ENCODE data around the gene CATSPERE.
"Not testable (repeated sequence)": the region's sequence is repeated elsewhere in the genome, so short reads cannot be mapped to it uniquely, and the experiment has no call there.

CATSPERE gene

GRCh38 chr1:244660595-244660994, 199.5 kb downstream of the CATSPERE start:
- TF ChIP-seq, protein P1, sequence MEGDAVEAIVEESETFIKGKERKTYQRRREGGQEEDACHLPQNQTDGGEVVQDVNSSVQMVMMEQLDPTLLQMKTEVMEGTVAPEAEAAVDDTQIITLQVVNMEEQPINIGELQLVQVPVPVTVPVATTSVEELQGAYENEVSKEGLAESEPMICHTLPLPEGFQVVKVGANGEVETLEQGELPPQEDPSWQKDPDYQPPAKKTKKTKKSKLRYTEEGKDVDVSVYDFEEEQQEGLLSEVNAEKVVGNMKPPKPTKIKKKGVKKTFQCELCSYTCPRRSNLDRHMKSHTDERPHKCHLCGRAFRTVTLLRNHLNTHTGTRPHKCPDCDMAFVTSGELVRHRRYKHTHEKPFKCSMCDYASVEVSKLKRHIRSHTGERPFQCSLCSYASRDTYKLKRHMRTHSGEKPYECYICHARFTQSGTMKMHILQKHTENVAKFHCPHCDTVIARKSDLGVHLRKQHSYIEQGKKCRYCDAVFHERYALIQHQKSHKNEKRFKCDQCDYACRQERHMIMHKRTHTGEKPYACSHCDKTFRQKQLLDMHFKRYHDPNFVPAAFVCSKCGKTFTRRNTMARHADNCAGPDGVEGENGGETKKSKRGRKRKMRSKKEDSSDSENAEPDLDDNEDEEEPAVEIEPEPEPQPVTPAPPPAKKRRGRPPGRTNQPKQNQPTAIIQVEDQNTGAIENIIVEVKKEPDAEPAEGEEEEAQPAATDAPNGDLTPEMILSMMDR (IDR thresholded peaks at IDR 0.05) = no peak

GRCh38 chr1:244661569-244662312, 200.7 kb downstream of the CATSPERE start:
- H3K9me3 ChIP-seq; H3K27me3 ChIP-seq; H3K4me3 ChIP-seq (ENCODE audit: low read depth in 1 of 2, low read length in 1 of 2); H3K27ac ChIP-seq; H3K36me3 ChIP-seq: not testable (repeated sequence)
- peaks cover 0 to 15% of the 10 kb centered on the region in 2 experiments for H3K4me1 ChIP-seq (ENCODE audit: control insufficient read depth in 1 of 2, insufficient read depth in 1 of 2, low read depth in 1 of 2, low read length in 1 of 2)

More at GRCh38 chr1:244660595-244660994, 199.5 kb downstream of the CATSPERE start:
- no peak overlapping the region for H3K4me3 ChIP-seq (ENCODE audit: low read depth in 1 of 2, low read length in 1 of 2)
- H3K4me1 ChIP-seq (ENCODE audit: control insufficient read depth in 1 of 2, insufficient read depth in 1 of 2, low read depth in 1 of 2, low read length in 1 of 2) = peaks cover 0 to 10% of the 10 kb centered on the region in 2 experiments
- no peak overlapping the region for H3K27ac ChIP-seq
- no peaks in the 10 kb centered on the region for H3K27me3 ChIP-seq
- H3K9me3 ChIP-seq = no peaks in the 10 kb centered on the region
- no peaks in the 10 kb centered on the region for H3K36me3 ChIP-seq

DNA sequence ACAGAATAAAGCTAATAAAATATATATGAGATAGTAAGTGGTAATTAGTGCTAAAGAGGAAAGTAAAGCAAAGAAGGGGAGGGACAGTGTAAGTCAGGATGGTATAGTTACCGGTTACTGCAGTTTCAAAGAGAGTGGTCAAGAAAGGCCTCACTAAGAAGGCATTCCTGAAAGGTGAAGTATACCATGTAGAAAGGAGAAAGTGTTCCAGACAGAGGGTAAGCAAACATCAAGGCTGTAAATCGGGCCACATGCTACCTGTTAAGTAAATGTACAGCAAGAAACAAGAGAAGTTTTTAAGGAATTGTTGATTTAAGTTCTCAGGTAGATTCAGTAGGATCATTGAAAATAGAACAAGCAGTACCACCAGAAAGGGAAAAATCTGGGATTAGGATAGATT, 201.5 kb downstream of the CATSPERE start:
- H3K36me3 ChIP-seq = no peaks in the 10 kb centered on the region
- peaks cover 0 to 15% of the 10 kb centered on the region in 2 experiments for H3K4me1 ChIP-seq (ENCODE audit: control insufficient read depth in 1 of 2, insufficient read depth in 1 of 2, low read depth in 1 of 2, low read length in 1 of 2)
- H3K27ac ChIP-seq = no peak overlapping the region
- TF ChIP-seq, protein P1 (IDR thresholded peaks at IDR 0.05) = no peak
- H3K4me3 ChIP-seq (ENCODE audit: low read depth in 1 of 2, low read length in 1 of 2) = no peak overlapping the region
- no peaks in the 10 kb centered on the region for H3K27me3 ChIP-seq
- no peaks in the 10 kb centered on the region for H3K9me3 ChIP-seq

- Histone ChIP-seq H3K9me3 (no peaks in the 10 kb centered on the region), H3K4me1 (ENCODE audit: control insufficient read depth in 1 of 2, insufficient read depth in 1 of 2, low read depth in 1 of 2, low read length in 1 of 2) (peaks cover 0 to 11% of the 10 kb centered on the region in 2 experiments), H3K27me3 (no peaks in the 10 kb centered on the region), H3K36me3 (no peaks in the 10 kb centered on the region), H3K4me3 (ENCODE audit: low read depth in 1 of 2, low read length in 1 of 2) (no peak overlapping the region), H3K27ac (no peak overlapping the region)
- TF ChIP-seq, protein P1 (IDR thresholded peaks at IDR 0.05) = no peak
Observed at GRCh38 chr1:244664353-244664752, 203.3 kb downstream of the CATSPERE start.

DNA sequence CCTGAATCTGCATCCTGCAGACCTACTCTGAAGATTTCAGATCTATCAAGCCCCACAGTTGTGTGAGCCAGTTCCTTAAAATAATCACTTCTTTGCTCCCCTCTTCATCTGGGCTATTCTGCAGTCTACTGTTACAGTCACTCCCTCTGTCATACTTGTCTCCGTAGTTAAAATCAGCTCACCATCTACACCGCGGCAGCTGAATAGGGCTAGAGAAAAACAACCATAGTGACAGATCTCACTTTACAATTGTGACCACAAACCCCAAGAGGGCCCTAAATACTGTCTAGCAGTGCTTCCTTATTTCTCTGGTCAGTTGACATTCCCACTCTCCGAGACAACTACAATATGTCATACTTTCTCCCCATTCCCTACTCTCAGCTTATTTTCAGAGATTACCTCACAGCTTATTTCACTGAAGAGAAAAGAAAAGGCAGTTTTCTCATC, 204.7 kb downstream of the CATSPERE start:
- H3K4me1 ChIP-seq (ENCODE audit: control insufficient read depth in 1 of 2, insufficient read depth in 1 of 2, low read depth in 1 of 2, low read length in 1 of 2) = peaks cover 0 to 11% of the 10 kb centered on the region in 2 experiments
- H3K9me3 ChIP-seq = no peaks in the 10 kb centered on the region
- no peaks in the 10 kb centered on the region for H3K36me3 ChIP-seq
- peak overlapping the region; percentile 38 for H3K27ac ChIP-seq
- TF ChIP-seq, protein P1 (IDR thresholded peaks at IDR 0.05) = no peak
- H3K4me3 ChIP-seq (ENCODE audit: low read depth in 1 of 2, low read length in 1 of 2) = no peak overlapping the region
- no peaks in the 10 kb centered on the region for H3K27me3 ChIP-seq

- not testable (repeated sequence) for H3K36me3 ChIP-seq; H3K27me3 ChIP-seq; H3K9me3 ChIP-seq; H3K4me3 ChIP-seq (ENCODE audit: low read depth in 1 of 2, low read length in 1 of 2); H3K27ac ChIP-seq
- peaks cover 0 to 11% of the 10 kb centered on the region in 2 experiments for H3K4me1 ChIP-seq (ENCODE audit: control insufficient read depth in 1 of 2, insufficient read depth in 1 of 2, low read depth in 1 of 2, low read length in 1 of 2)
Observed at GRCh38 chr1:244666672-244667418, 205.8 kb downstream of the CATSPERE start.
